Keratinocyte (primary cell): ENCODE measurements around the gene C16orf86. TPM values are rescaled to one million over a fixed set of nuclear protein-coding genes. Genes with fewer than 3 reads are reported as not detected.

Experiments used
- DNase-seq: peaks from one replicate; pipeline ENCODE4 v3.0.0-alpha.2; 2011; ENCODE audit warnings: low read depth, missing footprints, low spot score
- FAIRE-seq: peaks from 2 replicates; lab custom pipeline; 2011; peaks lifted over from hg19 to GRCh38; lab: Jason Lieb, UNC
- H2AFZ ChIP-seq: 2 replicates; pipeline ENCODE4 v1.6.0; 2012; ENCODE audit warnings: low read length, control low read depth, inconsistent platforms; ENCODE audit not compliant: control insufficient read depth
- H3K27ac ChIP-seq: 2 replicates; pipeline ENCODE4 v1.5.1; 2011; ENCODE audit warnings: low read length; ENCODE audit not compliant: control insufficient read depth, insufficient read depth
- H3K27me3 ChIP-seq: 3 replicates; pipeline ENCODE4 v1.6.0; 2011; ENCODE audit warnings: low read length; ENCODE audit not compliant: control insufficient read depth, insufficient read depth; ENCODE audit errors: extremely low read depth
- H3K36me3 ChIP-seq, 2 experiments: 2 replicates in 1 of 2; 3 replicates in 1 of 2; pipeline ENCODE4 v1.5.1; 2011; ENCODE audit warnings: low read length in 2 of 2, mild to moderate bottlenecking in 1 of 2; ENCODE audit not compliant: control insufficient read depth in 2 of 2, insufficient read depth in 2 of 2; ENCODE audit errors: extremely low read depth in 1 of 2
- H3K4me1 ChIP-seq: 3 replicates; pipeline ENCODE4 v1.5.1; 2011; ENCODE audit warnings: low read length; ENCODE audit not compliant: control insufficient read depth, insufficient read depth; ENCODE audit errors: extremely low read depth
- H3K4me2 ChIP-seq: 3 replicates; pipeline ENCODE4 v1.6.0; 2011; ENCODE audit warnings: low read depth, low read length; ENCODE audit not compliant: control insufficient read depth, insufficient read depth; ENCODE audit errors: extremely low read depth
- H3K4me3 ChIP-seq, 3 experiments: fragments of 200-600 bp in 1 of 3; sonication (generic) in 1 of 3; 2 replicates in 2 of 3; 3 replicates in 1 of 3; pipeline ENCODE4 v1.5.1; 2011 to 2016; ENCODE audit warnings: low read length in 3 of 3, mild to moderate bottlenecking in 3 of 3, control low read depth in 2 of 3, inconsistent platforms in 1 of 3, low read depth in 1 of 3, mixed read lengths in 1 of 3, mixed run types in 1 of 3, moderate library complexity in 1 of 3; ENCODE audit not compliant: control insufficient read depth in 2 of 3, insufficient read depth in 2 of 3; ENCODE audit errors: extremely low read depth in 1 of 3
- H3K79me2 ChIP-seq: 2 replicates; pipeline ENCODE4 v1.6.0; 2012; ENCODE audit warnings: low read length; ENCODE audit not compliant: control insufficient read depth, insufficient read depth
- H3K9ac ChIP-seq: 3 replicates; pipeline ENCODE4 v1.6.0; 2011; ENCODE audit warnings: low read length; ENCODE audit not compliant: control insufficient read depth, insufficient read depth; ENCODE audit errors: extremely low read depth
- H3K9me1 ChIP-seq: 3 replicates; pipeline ENCODE4 v1.6.0; 2011; ENCODE audit warnings: low read length; ENCODE audit not compliant: control insufficient read depth, insufficient read depth; ENCODE audit errors: extremely low read depth
- H3K9me3 ChIP-seq: 2 replicates; pipeline ENCODE4 v1.5.1; 2012; ENCODE audit warnings: low read depth, low read length; ENCODE audit not compliant: control insufficient read depth
- H4K20me1 ChIP-seq: 3 replicates; pipeline ENCODE4 v1.6.0; 2011; ENCODE audit warnings: low read length; ENCODE audit not compliant: control insufficient read depth, insufficient read depth; ENCODE audit errors: extremely low read depth
- EZH2 ChIP-seq: IDR thresholded peaks from one replicate; pipeline ENCODE4 v1.6.1; 2012; ENCODE audit warnings: inconsistent platforms, mild to moderate bottlenecking, low read length, moderate library complexity
- dilution Hi-C: fragments of 300-500 bp; cut with MboI; formaldehyde crosslinking; loops from one replicate; pipeline ENCODE4 v1.7.0; 2020; ENCODE audit warnings: low sequenced_read_pairs; ENCODE audit not compliant: extremely low pct_ligation_motif_present
- polyA plus RNA-seq, 5 experiments: library from polyadenylated mRNA; depleted of rRNA in 3 of 5; stranded (reverse) in 3 of 5; stranded (forward) in 1 of 5; unstranded in 1 of 5; fragments of >200 nt; gene quantifications; 1 replicate in 1 of 5; 2 replicates in 3 of 5; 3 replicates in 1 of 5; pipeline versions ENCODE4 v1.2.1 to v1.2.3, GENCODE V29; 2011 to 2012; ENCODE audit warnings: missing spikeins in 2 of 5, low read depth in 1 of 5, low replicate concordance in 1 of 5
- TF ChIP-seq, protein P1 (sequence below), 3 experiments: IDR thresholded peaks in 1 of 3; conservative IDR thresholded peaks in 1 of 3; optimal IDR thresholded peaks in 1 of 3; 2 replicates in 2 of 3; 3 replicates in 1 of 3; pipeline versions ENCODE3 to v1.5.1; 2011; ENCODE audit warnings: low read length in 3 of 3, mild to moderate bottlenecking in 3 of 3, moderate library complexity in 2 of 3, control low read depth in 1 of 3, inconsistent platforms in 1 of 3; ENCODE audit not compliant: insufficient read depth in 2 of 3; ENCODE audit errors: extremely low read depth in 1 of 3

Gene C16orf86
- polyA plus RNA-seq, 1 donor (not counting 4 experiments of a cell fraction or from before 2014, with no cell fraction given), result 0.17 TPM

DNA sequence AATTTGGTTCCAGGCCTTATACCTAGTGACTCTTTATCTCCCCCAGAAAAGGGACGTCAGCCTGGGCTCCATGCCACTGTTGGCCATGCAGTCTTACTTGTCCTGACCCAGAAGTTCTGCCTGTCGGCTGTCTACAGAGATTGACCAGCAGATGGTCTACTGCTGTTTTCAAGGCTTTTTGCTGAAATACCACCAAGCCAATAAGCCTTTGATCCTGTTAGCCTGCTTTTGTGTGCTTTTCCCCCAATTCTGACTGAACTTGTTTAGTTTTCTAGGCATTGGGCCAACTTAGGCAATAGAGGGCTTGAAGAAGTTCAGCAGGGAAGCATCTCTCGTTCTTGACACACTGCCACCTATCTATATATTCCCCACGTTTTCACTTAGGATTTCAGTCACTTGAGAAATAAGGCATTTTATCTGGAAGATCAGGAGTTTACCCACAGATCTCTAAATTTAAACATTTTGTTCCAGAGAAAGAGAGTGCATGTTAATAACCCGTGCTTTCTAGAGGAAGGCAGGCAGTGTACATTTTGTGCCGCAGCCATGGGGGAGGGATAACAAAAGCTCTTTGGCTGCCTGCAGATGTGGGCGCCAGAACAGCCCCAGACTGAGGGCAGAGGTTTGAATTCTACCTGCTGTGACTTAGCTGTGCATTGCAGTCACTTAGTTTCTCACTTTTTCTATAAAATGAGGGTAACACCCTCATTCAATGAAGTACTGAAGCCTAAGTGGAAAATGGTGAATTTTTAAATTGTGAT lies 34.0 kb upstream of the C16orf86 start:
- no peaks in the 10 kb centered on the region for H3K9me3 ChIP-seq
- H3K27me3 ChIP-seq, result no peaks in the 10 kb centered on the region
- no peaks in the 10 kb centered on the region for H4K20me1 ChIP-seq
- H2AFZ ChIP-seq, result no peak overlapping the region
- H3K4me3 ChIP-seq, result no peak overlapping the region
- dilution Hi-C loops, result no loop called here
- no peak for FAIRE-seq
- DNase-seq, result no peak
- H3K36me3 ChIP-seq, result peaks cover 18 to 32% of the 10 kb centered on the region in 2 experiments
- H3K27ac ChIP-seq, result no peak overlapping the region
- TF ChIP-seq, protein P1, sequence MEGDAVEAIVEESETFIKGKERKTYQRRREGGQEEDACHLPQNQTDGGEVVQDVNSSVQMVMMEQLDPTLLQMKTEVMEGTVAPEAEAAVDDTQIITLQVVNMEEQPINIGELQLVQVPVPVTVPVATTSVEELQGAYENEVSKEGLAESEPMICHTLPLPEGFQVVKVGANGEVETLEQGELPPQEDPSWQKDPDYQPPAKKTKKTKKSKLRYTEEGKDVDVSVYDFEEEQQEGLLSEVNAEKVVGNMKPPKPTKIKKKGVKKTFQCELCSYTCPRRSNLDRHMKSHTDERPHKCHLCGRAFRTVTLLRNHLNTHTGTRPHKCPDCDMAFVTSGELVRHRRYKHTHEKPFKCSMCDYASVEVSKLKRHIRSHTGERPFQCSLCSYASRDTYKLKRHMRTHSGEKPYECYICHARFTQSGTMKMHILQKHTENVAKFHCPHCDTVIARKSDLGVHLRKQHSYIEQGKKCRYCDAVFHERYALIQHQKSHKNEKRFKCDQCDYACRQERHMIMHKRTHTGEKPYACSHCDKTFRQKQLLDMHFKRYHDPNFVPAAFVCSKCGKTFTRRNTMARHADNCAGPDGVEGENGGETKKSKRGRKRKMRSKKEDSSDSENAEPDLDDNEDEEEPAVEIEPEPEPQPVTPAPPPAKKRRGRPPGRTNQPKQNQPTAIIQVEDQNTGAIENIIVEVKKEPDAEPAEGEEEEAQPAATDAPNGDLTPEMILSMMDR (optimal IDR thresholded peaks at IDR 0.05 in 1 of 3, IDR thresholded peaks at IDR 0.05 in 1 of 3, conservative IDR thresholded peaks at IDR 0.05 in 1 of 3; ENCODE audit: extremely low read depth in 1 of 3, insufficient read depth in 2 of 3, low read length in 3 of 3), result no peak
- H3K9me1 ChIP-seq, result no peaks in the 10 kb centered on the region
- no peak overlapping the region for H3K4me2 ChIP-seq
- no peak overlapping the region for H3K9ac ChIP-seq
- H3K4me1 ChIP-seq, result no peaks in the 10 kb centered on the region
- H3K79me2 ChIP-seq, result no peaks in the 10 kb centered on the region

DNA sequence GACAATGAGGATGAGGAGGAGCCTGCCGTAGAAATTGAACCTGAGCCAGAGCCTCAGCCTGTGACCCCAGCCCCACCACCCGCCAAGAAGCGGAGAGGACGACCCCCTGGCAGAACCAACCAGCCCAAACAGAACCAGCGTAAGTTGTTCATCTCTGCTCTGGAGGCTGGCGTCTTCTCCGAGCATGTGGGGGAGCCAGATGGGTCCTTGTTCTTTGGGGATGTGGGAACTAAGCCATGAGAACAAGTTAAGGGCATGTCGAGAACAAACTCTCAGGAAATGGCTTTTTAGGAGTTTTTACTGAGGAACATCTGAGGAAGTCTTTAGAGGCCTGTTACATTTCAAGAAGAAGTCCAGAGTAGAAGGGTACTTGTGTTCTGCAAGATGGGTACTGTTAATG lies 29.9 kb upstream of the C16orf86 start:
- dilution Hi-C loops, result no loop called here
- Histone ChIP-seq H3K79me2 (no peaks in the 10 kb centered on the region), H3K9me3 (no peaks in the 10 kb centered on the region), H3K27me3 (no peaks in the 10 kb centered on the region), H3K4me2 (no peak overlapping the region), H3K9ac (no peak overlapping the region), H3K9me1 (peaks cover under 1% of the 10 kb centered on the region), H2AFZ (no peak overlapping the region), H3K36me3 (peaks cover 17 to 20% of the 10 kb centered on the region in 2 experiments), H4K20me1 (no peaks in the 10 kb centered on the region), H3K4me3 (no peak overlapping the region), H3K4me1 (peaks cover under 1% of the 10 kb centered on the region), H3K27ac (no peak overlapping the region)
- FAIRE-seq, result no peak
- DNase-seq, result no peak
- TF ChIP-seq EZH2, result no peak
- TF ChIP-seq, protein P1 (optimal IDR thresholded peaks at IDR 0.05 in 1 of 3, IDR thresholded peaks at IDR 0.05 in 1 of 3, conservative IDR thresholded peaks at IDR 0.05 in 1 of 3; ENCODE audit: extremely low read depth in 1 of 3, insufficient read depth in 2 of 3, low read length in 3 of 3), result no peak
